Keratinocyte (primary cell): ENCODE data around the gene NOL3.

Source experiments
- EZH2 ChIP-seq: IDR thresholded peaks from one replicate; pipeline ENCODE4 v1.6.1; 2012; ENCODE audit warnings: inconsistent platforms, mild to moderate bottlenecking, low read length, moderate library complexity
- TF ChIP-seq, protein P1 (sequence below), 3 experiments: IDR thresholded peaks in 1 of 3; conservative IDR thresholded peaks in 1 of 3; optimal IDR thresholded peaks in 1 of 3; 2 replicates in 2 of 3; 3 replicates in 1 of 3; pipeline versions ENCODE3 to v1.5.1; 2011; ENCODE audit warnings: low read length in 3 of 3, mild to moderate bottlenecking in 3 of 3, moderate library complexity in 2 of 3, control low read depth in 1 of 3, inconsistent platforms in 1 of 3; ENCODE audit not compliant: insufficient read depth in 2 of 3; ENCODE audit errors: extremely low read depth in 1 of 3

DNA sequence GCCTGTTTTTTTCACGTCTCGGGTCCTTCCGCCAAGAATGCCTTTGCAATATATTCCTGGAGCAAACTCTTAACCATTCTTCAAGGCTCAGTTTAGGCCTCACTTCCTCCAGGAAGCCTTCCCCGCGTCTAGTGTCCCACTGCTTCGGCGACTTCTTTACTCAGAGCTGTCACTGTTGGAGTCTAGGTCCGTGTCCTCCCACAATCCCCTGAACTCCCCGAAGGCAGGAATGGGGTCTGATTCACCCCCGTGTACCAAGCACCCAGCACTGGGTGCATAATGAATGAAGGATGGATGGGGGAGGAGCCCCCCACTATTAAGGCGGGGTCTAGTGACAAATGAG lies 12.9 kb downstream of the NOL3 start:
- TF ChIP-seq, protein P1, sequence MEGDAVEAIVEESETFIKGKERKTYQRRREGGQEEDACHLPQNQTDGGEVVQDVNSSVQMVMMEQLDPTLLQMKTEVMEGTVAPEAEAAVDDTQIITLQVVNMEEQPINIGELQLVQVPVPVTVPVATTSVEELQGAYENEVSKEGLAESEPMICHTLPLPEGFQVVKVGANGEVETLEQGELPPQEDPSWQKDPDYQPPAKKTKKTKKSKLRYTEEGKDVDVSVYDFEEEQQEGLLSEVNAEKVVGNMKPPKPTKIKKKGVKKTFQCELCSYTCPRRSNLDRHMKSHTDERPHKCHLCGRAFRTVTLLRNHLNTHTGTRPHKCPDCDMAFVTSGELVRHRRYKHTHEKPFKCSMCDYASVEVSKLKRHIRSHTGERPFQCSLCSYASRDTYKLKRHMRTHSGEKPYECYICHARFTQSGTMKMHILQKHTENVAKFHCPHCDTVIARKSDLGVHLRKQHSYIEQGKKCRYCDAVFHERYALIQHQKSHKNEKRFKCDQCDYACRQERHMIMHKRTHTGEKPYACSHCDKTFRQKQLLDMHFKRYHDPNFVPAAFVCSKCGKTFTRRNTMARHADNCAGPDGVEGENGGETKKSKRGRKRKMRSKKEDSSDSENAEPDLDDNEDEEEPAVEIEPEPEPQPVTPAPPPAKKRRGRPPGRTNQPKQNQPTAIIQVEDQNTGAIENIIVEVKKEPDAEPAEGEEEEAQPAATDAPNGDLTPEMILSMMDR (optimal IDR thresholded peaks at IDR 0.05 in 1 of 3, IDR thresholded peaks at IDR 0.05 in 1 of 3, conservative IDR thresholded peaks at IDR 0.05 in 1 of 3; ENCODE audit: extremely low read depth in 1 of 3, insufficient read depth in 2 of 3, low read length in 3 of 3) = no peak
- TF ChIP-seq EZH2 = no peak
